Neuronal stem cell (in vitro differentiated cells): ENCODE measurements around the gene GRHPR.
"Not testable (repeated sequence)": the region's sequence is repeated elsewhere in the genome, so short reads cannot be mapped to it uniquely, and the experiment has no call there.

Experiments
- DNase-seq: peaks from one replicate; pipeline ENCODE4 v3.0.0-alpha.2; 2013; ENCODE audit warnings: low spot score
- H2AFZ ChIP-seq: one replicate; pipeline ENCODE4 v1.6.1; 2013; ENCODE audit warnings: mild to moderate bottlenecking, low read length, inconsistent platforms
- H2AK5ac ChIP-seq: 2 replicates; pipeline ENCODE4 v1.6.1; 2013; ENCODE audit warnings: low read depth, mild to moderate bottlenecking, inconsistent platforms, low read length, moderate library complexity, mixed read lengths
- H2BK120ac ChIP-seq: 2 replicates; pipeline ENCODE4 v1.6.1; 2013; ENCODE audit warnings: low read depth, mild to moderate bottlenecking, inconsistent platforms, low read length, moderate library complexity, mixed read lengths
- H2BK12ac ChIP-seq: one replicate; pipeline ENCODE4 v1.6.1; 2013; ENCODE audit warnings: low read length, inconsistent platforms
- H2BK15ac ChIP-seq: 2 replicates; pipeline ENCODE4 v1.6.1; 2013; ENCODE audit warnings: mild to moderate bottlenecking, low read length, inconsistent platforms, mixed read lengths
- H2BK5ac ChIP-seq: one replicate; pipeline ENCODE4 v1.6.1; 2013; ENCODE audit warnings: inconsistent platforms, mild to moderate bottlenecking, low read length, moderate library complexity
- H3K14ac ChIP-seq: one replicate; pipeline ENCODE4 v1.6.1; 2013; ENCODE audit warnings: low read length, inconsistent platforms
- H3K18ac ChIP-seq: 2 replicates; pipeline ENCODE4 v1.6.1; 2013; ENCODE audit warnings: low read length, inconsistent platforms
- H3K23ac ChIP-seq: 2 replicates; pipeline ENCODE4 v1.6.1; 2013; ENCODE audit warnings: low read depth, mild to moderate bottlenecking, mixed read lengths, low read length, inconsistent platforms; ENCODE audit not compliant: poor library complexity
- H3K27ac ChIP-seq: replicated peaks from 3 replicates; pipeline ENCODE4 v1.5.1; 2013; ENCODE audit warnings: low read length, inconsistent platforms
- H3K27me3 ChIP-seq, 3 experiments: 2 replicates each; pipeline ENCODE4 v1.6.1; 2013; ENCODE audit warnings: low read length in 3 of 3, mild to moderate bottlenecking in 2 of 3, inconsistent platforms in 1 of 3, low read depth in 1 of 3, mixed read lengths in 1 of 3, moderate library complexity in 1 of 3; ENCODE audit not compliant: control insufficient read depth in 3 of 3, insufficient read depth in 3 of 3
- H3K36me3 ChIP-seq, 2 donors: replicated peaks in 1 of 2; 2 replicates each; pipeline ENCODE4 v1.6.1; 2013; ENCODE audit warnings: low read length in 2 of 2; ENCODE audit not compliant: control insufficient read depth in 2 of 2, insufficient read depth in 2 of 2
- H3K4ac ChIP-seq: 2 replicates; pipeline ENCODE4 v1.6.1; 2013; ENCODE audit warnings: inconsistent platforms, mild to moderate bottlenecking, low read length, moderate library complexity
- H3K4me1 ChIP-seq, 2 donors: 1 replicate in 1 of 2; 2 replicates in 1 of 2; pipeline ENCODE4 v1.6.1; 2013; ENCODE audit warnings: low read length in 2 of 2, low read depth in 1 of 2; ENCODE audit not compliant: control insufficient read depth in 2 of 2, insufficient read depth in 1 of 2
- H3K4me2 ChIP-seq: one replicate; pipeline ENCODE4 v1.6.1; 2013; ENCODE audit warnings: mild to moderate bottlenecking, low read length, inconsistent platforms; ENCODE audit not compliant: insufficient read depth, poor library complexity, severe bottlenecking
- H3K4me3 ChIP-seq, 2 donors: 2 replicates each; pipeline ENCODE4 v1.5.1; 2013; ENCODE audit warnings: low read length in 2 of 2, mild to moderate bottlenecking in 2 of 2, inconsistent platforms in 1 of 2, moderate library complexity in 1 of 2
- H3K79me1 ChIP-seq: one replicate; pipeline ENCODE4 v1.6.1; 2013; ENCODE audit warnings: low read depth, mild to moderate bottlenecking, inconsistent platforms, low read length, moderate library complexity
- H3K9ac ChIP-seq: one replicate; pipeline ENCODE4 v1.6.1; 2013; ENCODE audit warnings: mild to moderate bottlenecking, low read depth, low read length, inconsistent platforms; ENCODE audit not compliant: poor library complexity
- H3K9me3 ChIP-seq, 2 donors: replicated peaks in 1 of 2; 2 replicates each; pipeline versions ENCODE3 to v1.6.1; 2013; ENCODE audit warnings: low read length in 2 of 2, mild to moderate bottlenecking in 2 of 2, inconsistent platforms in 1 of 2, low read depth in 1 of 2, mixed read lengths in 1 of 2, moderate library complexity in 1 of 2; ENCODE audit not compliant: control insufficient read depth in 2 of 2, insufficient read depth in 1 of 2
- H4K8ac ChIP-seq: one replicate; pipeline ENCODE4 v1.6.1; 2013; ENCODE audit warnings: low read depth, mild to moderate bottlenecking, inconsistent platforms, low read length, moderate library complexity
- H4K91ac ChIP-seq: one replicate; pipeline ENCODE4 v1.6.1; 2013; ENCODE audit warnings: low read length, low read depth, mild to moderate bottlenecking, inconsistent platforms; ENCODE audit not compliant: poor library complexity
- WGBS, 2 donors: extraction: QIAGEN DNeasy Blood & Tissue Kit; methylation state at CpG; one replicate each; pipeline ENCODE4 v1.1.7; 2013; ENCODE audit warnings: missing lambda C conversion rate in 2 of 2, mixed read lengths in 1 of 2; ENCODE audit not compliant: insufficient read length in 2 of 2, insufficient replicate concordance in 1 of 2; ENCODE audit errors: extremely low coverage in 2 of 2; 5-methylcytosine and 5-hydroxymethylcytosine counted together

GRHPR gene

GRCh38 chr9:37477987-37478619, 55.6 kb downstream of the GRHPR start:
- not testable (repeated sequence) for H3K4me1 ChIP-seq, H2BK5ac ChIP-seq, H3K14ac ChIP-seq, H3K23ac ChIP-seq, H3K36me3 ChIP-seq, H3K4me3 ChIP-seq, H3K4me2 ChIP-seq, H2BK12ac ChIP-seq, H3K9ac ChIP-seq, H4K8ac ChIP-seq, H3K27ac ChIP-seq, DNase-seq, H2AK5ac ChIP-seq, H3K79me1 ChIP-seq, H3K4ac ChIP-seq, H3K27me3 ChIP-seq, H4K91ac ChIP-seq, H3K18ac ChIP-seq, H2BK15ac ChIP-seq, H2AFZ ChIP-seq, H2BK120ac ChIP-seq
- H3K9me3 ChIP-seq: peaks cover 7 to 17% of the 10 kb centered on the region in 2 donors
- WGBS, 2 donors: no CpG with 5 or more reads among the region's 5 CpGs

- Histone ChIP-seq H2AFZ (no peak overlapping the region), H3K4me2 (no peak overlapping the region), H3K79me1 (no peaks in the 10 kb centered on the region), H3K27me3 (no peaks in the 10 kb centered on the region), H2BK15ac (no peak overlapping the region), H3K23ac (no peak overlapping the region), H2BK5ac (no peak overlapping the region), H3K36me3 (no peaks in the 10 kb centered on the region), H3K18ac (no peak overlapping the region), H4K91ac (no peak overlapping the region), H2BK12ac (no peak overlapping the region), H3K4me3 (no peak overlapping the region), H3K4me1 (peaks cover 3 to 5% of the 10 kb centered on the region in 2 donors), H4K8ac (no peak overlapping the region), H3K9ac (no peak overlapping the region), H3K4ac (no peak overlapping the region), H2BK120ac (no peak overlapping the region), H3K9me3 (no peaks in the 10 kb centered on the region), H3K14ac (no peak overlapping the region), H2AK5ac (no peak overlapping the region), H3K27ac (no peak overlapping the region)
- DNase-seq: no peak
- no CpG with 5 or more reads among the region's 3 CpGs for WGBS, 2 donors
These were observed 58.3 kb downstream of the GRHPR start for GRCh38 chr9:37480759-37481158.

DNA sequence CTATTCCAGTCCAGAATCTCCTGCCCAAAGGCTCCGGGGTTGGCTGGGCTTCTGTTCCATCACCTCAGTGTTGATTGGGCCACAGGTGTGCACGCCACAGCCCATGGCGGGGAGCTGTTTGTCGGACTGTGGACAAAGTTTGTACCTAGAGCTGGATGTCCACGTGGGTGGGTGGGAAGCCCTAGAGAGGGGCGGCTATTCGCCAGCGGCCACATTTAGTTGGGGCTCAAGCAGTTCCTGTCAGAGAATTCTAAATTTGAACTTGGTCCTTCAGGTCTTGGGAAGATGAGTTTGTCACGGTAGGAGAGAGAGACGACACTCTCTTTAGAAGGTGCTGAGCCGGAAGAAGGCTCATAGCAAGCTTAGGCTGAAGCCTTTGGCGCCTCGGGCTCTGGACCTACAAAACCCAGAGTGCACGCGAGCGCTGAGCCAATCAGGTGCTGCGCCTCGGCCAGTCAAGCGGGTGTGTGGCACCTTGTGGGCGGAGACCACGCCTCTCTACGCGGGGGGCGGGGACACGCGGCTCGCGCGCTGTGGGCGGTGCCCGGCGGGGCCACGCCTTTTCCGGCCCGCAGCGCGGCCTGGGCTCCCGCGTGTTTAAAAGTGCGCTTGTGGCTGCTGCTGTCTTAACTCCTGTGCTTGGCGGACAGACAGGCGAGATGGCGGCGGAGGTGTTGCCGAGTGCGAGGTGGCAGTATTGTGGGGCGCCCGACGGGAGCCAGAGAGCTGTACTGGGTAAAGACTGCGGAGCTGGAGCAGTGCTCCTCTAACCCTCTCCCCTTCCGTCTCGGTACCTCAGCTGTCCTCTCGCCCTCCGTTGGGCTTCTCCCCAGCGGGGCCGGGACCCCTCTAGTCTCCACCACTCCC, 63.1 kb downstream of the GRHPR start, which contains the start of gene POLR1E:
Gene POLR1E (plus strand): TSS at position 560 of the 867 bp plus-strand sequence. CDS start 100 bp downstream, at position 660.
- peak; percentile 87 for DNase-seq
- H4K8ac ChIP-seq: no peak within 1 kb of the TSS
- peak within 1 kb of the TSS; percentile 8 for H2AK5ac ChIP-seq
- H2BK120ac ChIP-seq: no peak within 1 kb of the TSS
- peak within 1 kb of the TSS; percentile 98 for H2AFZ ChIP-seq
- no CpG with 5 or more reads among the region's 56 CpGs for WGBS, 2 donors
- H3K36me3 ChIP-seq: peaks cover 9 to 33% of the 10 kb centered on the region in 2 donors
- H3K4ac ChIP-seq: no peak within 1 kb of the TSS
- H4K91ac ChIP-seq: no peak within 1 kb of the TSS
- peak within 1 kb of the TSS; percentile 92 for H3K23ac ChIP-seq
- peak within 1 kb of the TSS; percentile 89 for H3K9ac ChIP-seq
- H3K79me1 ChIP-seq: peaks cover 2% of the 10 kb centered on the region
- H3K4me1 ChIP-seq: peaks cover 13 to 15% of the 10 kb centered on the region in 2 donors
- no peak within 1 kb of the TSS for H3K14ac ChIP-seq
- H2BK12ac ChIP-seq: no peak within 1 kb of the TSS
- H3K4me3 ChIP-seq: peak within 1 kb of the TSS; percentile 88 to 91
- peak within 1 kb of the TSS; percentile 89 for H3K18ac ChIP-seq
- peak within 1 kb of the TSS; percentile 87 for H3K4me2 ChIP-seq
- H3K27me3 ChIP-seq: no peaks in the 10 kb centered on the region
- H2BK5ac ChIP-seq: no peak within 1 kb of the TSS
- peak within 1 kb of the TSS; percentile 53 for H2BK15ac ChIP-seq
- peak within 1 kb of the TSS; percentile 17 for H3K27ac ChIP-seq
- H3K9me3 ChIP-seq: no peaks in the 10 kb centered on the region

DNA sequence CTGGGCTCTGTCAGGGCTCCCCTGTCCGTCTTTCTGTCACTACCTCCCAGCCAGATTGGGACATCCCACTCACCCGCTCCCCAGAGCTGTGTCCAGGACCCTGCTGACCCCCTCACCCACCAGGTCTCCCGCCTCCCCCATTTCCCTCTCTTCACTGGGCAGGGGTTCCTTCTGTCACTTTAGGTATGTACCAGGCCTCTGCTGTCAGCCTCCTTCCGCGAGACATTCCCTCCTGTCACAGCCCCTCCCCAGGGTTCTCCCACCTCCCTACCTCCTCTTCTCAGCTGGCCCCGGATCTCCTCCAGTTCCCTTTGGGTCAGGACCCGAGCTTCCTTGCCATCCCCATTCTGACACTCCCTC, 63.7 kb downstream of the GRHPR start:
- no peak overlapping the region for H2BK15ac ChIP-seq
- no peak overlapping the region for H2BK120ac ChIP-seq
- peak overlapping the region; percentile 88 to 91 for H3K4me3 ChIP-seq
- no peak overlapping the region for H3K14ac ChIP-seq
- no peak overlapping the region for H3K4ac ChIP-seq
- no peak overlapping the region for H4K91ac ChIP-seq
- no peaks in the 10 kb centered on the region for H3K27me3 ChIP-seq
- H2AFZ ChIP-seq: peak overlapping the region; percentile 98
- no peak overlapping the region for H4K8ac ChIP-seq
- H3K4me2 ChIP-seq: peak overlapping the region; percentile 87
- WGBS, 2 donors: no CpG with 5 or more reads among the region's 7 CpGs
- no peak overlapping the region for H2BK5ac ChIP-seq
- H2BK12ac ChIP-seq: no peak overlapping the region
- H2AK5ac ChIP-seq: no peak overlapping the region
- H3K27ac ChIP-seq: no peak overlapping the region
- H3K79me1 ChIP-seq: peaks cover 2% of the 10 kb centered on the region
- H3K36me3 ChIP-seq: peaks cover 9 to 39% of the 10 kb centered on the region in 2 donors
- peak overlapping the region; percentile 89 for H3K18ac ChIP-seq
- no peak for DNase-seq
- peaks cover 13 to 15% of the 10 kb centered on the region in 2 donors for H3K4me1 ChIP-seq
- H3K9me3 ChIP-seq: no peaks in the 10 kb centered on the region
- H3K23ac ChIP-seq: no peak overlapping the region
- H3K9ac ChIP-seq: peak overlapping the region; percentile 89
